GM23338 (cell line): Measurements from ENCODE around the gene FMNL1. TPM values are rescaled to one million over a fixed set of nuclear protein-coding genes. Genes with fewer than 3 reads are reported as not detected.

Source experiments
- ATAC-seq: fragments of 200-7000 bp; cut with Tn5 transposase; 3 replicates; pipeline ENCODE4 v1.9.1; 2020
- DNase-seq: peaks from one replicate; pipeline ENCODE4 v3.0.0-alpha.2; 2015; ENCODE audit warnings: low spot score
- H2AFZ ChIP-seq: fragments of 200-600 bp; sonication (generic); 2 replicates; pipeline ENCODE4 v1.8.0; 2016; ENCODE audit warnings: antibody characterized with exemption, mild to moderate bottlenecking, moderate library complexity
- H3F3A ChIP-seq: fragments of 200-600 bp; sonication (generic); replicated peaks from 2 replicates; pipeline ENCODE4 v1.8.0; 2017; ENCODE audit warnings: antibody characterized with exemption, mixed run types, low read depth
- H3K27ac ChIP-seq: fragments of 200-600 bp; sonication (generic); 2 replicates; pipeline ENCODE4 v1.6.1; 2016; ENCODE audit warnings: low read depth
- H3K27me3 ChIP-seq: fragments of 200-600 bp; sonication (generic); 2 replicates; pipeline ENCODE4 v1.8.0; 2016; ENCODE audit warnings: mild to moderate bottlenecking, mixed run types, moderate library complexity; ENCODE audit not compliant: insufficient read depth
- H3K36me3 ChIP-seq: fragments of 200-600 bp; sonication (generic); 2 replicates; pipeline ENCODE4 v1.8.0; 2016; ENCODE audit warnings: mild to moderate bottlenecking; ENCODE audit not compliant: insufficient read depth
- H3K4me1 ChIP-seq: fragments of 200-600 bp; sonication (generic); 2 replicates; pipeline ENCODE4 v1.8.0; 2016; ENCODE audit warnings: mild to moderate bottlenecking, moderate library complexity; ENCODE audit not compliant: insufficient read depth
- H3K4me2 ChIP-seq: fragments of 200-600 bp; sonication (generic); 2 replicates; pipeline ENCODE4 v1.7.1; 2017; ENCODE audit warnings: mixed run types
- H3K4me3 ChIP-seq: fragments of 200-600 bp; sonication (generic); 2 replicates; pipeline ENCODE4 v1.6.1; 2016; ENCODE audit warnings: mixed run types
- H3K79me2 ChIP-seq: fragments of 200-600 bp; sonication (generic); replicated peaks from 2 replicates; pipeline ENCODE4 v1.8.0; 2017; ENCODE audit warnings: mild to moderate bottlenecking; ENCODE audit not compliant: insufficient read depth
- H3K9me2 ChIP-seq: fragments of 200-600 bp; sonication (generic); 2 replicates; pipeline ENCODE4 v1.8.0; 2017; ENCODE audit not compliant: insufficient read depth
- H4K20me1 ChIP-seq: fragments of 200-600 bp; sonication (generic); replicated peaks from 2 replicates; pipeline ENCODE4 v1.8.0; 2017; ENCODE audit warnings: mild to moderate bottlenecking; ENCODE audit not compliant: insufficient read depth
- H3K27ac Mint-ChIP-seq: 2 replicates; pipeline ENCODE4 v1.8.0; 2020; ENCODE audit warnings: inconsistent platforms, mild to moderate bottlenecking, moderate library complexity, mixed read lengths
- H3K27me3 Mint-ChIP-seq: 3 replicates; pipeline ENCODE4 v1.8.0; 2022; ENCODE audit warnings: low read depth, mild to moderate bottlenecking, moderate library complexity, mixed read lengths, inconsistent platforms; ENCODE audit not compliant: insufficient read depth, poor library complexity
- H3K36me3 Mint-ChIP-seq: 3 replicates; pipeline ENCODE4 v1.8.0; 2021; ENCODE audit warnings: low read depth, mild to moderate bottlenecking, inconsistent platforms, moderate library complexity, mixed read lengths
- H3K4me1 Mint-ChIP-seq: 3 replicates; pipeline ENCODE4 v1.8.0; 2020; ENCODE audit warnings: mild to moderate bottlenecking, inconsistent platforms, mixed read lengths
- H3K4me3 Mint-ChIP-seq: 3 replicates; pipeline ENCODE4 v1.8.0; 2021; ENCODE audit warnings: moderate library complexity, mild to moderate bottlenecking, inconsistent platforms, mixed read lengths
- H3K9me3 Mint-ChIP-seq: 3 replicates; pipeline ENCODE4 v1.8.0; 2020; ENCODE audit warnings: moderate library complexity, mild to moderate bottlenecking, inconsistent platforms, mixed read lengths
- CREB1 ChIP-seq: fragments of 250-450 bp; sonication (Bioruptor Pico); IDR thresholded peaks from 2 replicates; pipeline ENCODE4 v1.5.0; 2020; ENCODE audit warnings: low read depth, mild to moderate bottlenecking, moderate library complexity
- EZH2phosphoT487 ChIP-seq: fragments of 200-600 bp; sonication (generic); IDR thresholded peaks from one replicate; pipeline ENCODE4 v1.8.1; 2018; ENCODE audit warnings: antibody characterized with exemption; ENCODE audit not compliant: unreplicated experiment
- JUNB ChIP-seq: IDR thresholded peaks from one replicate; pipeline ENCODE4 v1.6.1; 2016; ENCODE audit warnings: antibody characterized with exemption; ENCODE audit not compliant: unreplicated experiment
- POLR2AphosphoS5 ChIP-seq: IDR thresholded peaks from 2 replicates; pipeline ENCODE4 v1.6.1; 2016; ENCODE audit warnings: antibody characterized with exemption, low read depth
- ZNF114 ChIP-seq: fragments of 250-450 bp; sonication (Bioruptor Pico); IDR thresholded peaks from 2 replicates; pipeline ENCODE4 v1.5.0; 2020; ENCODE audit warnings: mild to moderate bottlenecking, moderate library complexity
- ZNF331 ChIP-seq: fragments of 250-450 bp; sonication (Bioruptor Pico); IDR thresholded peaks from 2 replicates; pipeline ENCODE4 v1.5.0; 2020; ENCODE audit warnings: low read depth, mild to moderate bottlenecking, moderate library complexity
- polyA plus RNA-seq: library from polyadenylated mRNA; unstranded; fragments of >200 nt; fragmentation: Nextera tagmentation; extraction: Ambion mirVana; gene quantifications from 2 replicates; pipeline ENCODE4 v1.2.1, GENCODE V29; 2016
- total RNA-seq: library from RNA; depleted of rRNA; stranded (reverse); fragments of >200 nt; shearing (Covaris generic); gene quantifications from 2 replicates; pipeline ENCODE4 v1.2.3, GENCODE V29; 2014
- TF ChIP-seq, protein P1 (sequence below): fragments of 250-450 bp; sonication (Bioruptor Pico); IDR thresholded peaks from 2 replicates; pipeline ENCODE4 v1.5.0; 2020; ENCODE audit warnings: mild to moderate bottlenecking, moderate library complexity
- TF ChIP-seq, protein P2 (sequence below): IDR thresholded peaks from 2 replicates; pipeline ENCODE4 v1.6.1; 2016; ENCODE audit warnings: antibody characterized with exemption

The FMNL1 gene
- total and polyA plus RNA-seq, 2 experiments from 2014 or later: 6.6 to 9.3 TPM

DNA sequence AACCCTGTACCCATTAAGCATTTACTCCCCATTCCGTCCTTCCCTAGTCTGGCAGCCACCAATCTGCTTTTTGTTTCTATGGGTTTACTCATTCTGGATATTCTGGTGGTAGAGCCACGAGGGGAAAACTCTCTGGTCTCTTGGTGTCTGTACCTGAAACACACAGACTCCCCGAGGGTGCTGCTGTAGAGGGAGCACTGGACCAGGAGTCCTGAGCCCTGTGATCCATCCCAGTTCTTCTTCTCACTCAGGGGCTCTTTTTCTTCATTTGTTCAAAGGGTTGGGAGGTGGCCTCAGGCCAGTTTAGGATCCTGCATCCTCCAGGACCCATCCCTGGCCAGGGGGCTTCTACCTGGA, 45.9 kb upstream of the FMNL1 start (continued):
- TF ChIP-seq, protein P1, sequence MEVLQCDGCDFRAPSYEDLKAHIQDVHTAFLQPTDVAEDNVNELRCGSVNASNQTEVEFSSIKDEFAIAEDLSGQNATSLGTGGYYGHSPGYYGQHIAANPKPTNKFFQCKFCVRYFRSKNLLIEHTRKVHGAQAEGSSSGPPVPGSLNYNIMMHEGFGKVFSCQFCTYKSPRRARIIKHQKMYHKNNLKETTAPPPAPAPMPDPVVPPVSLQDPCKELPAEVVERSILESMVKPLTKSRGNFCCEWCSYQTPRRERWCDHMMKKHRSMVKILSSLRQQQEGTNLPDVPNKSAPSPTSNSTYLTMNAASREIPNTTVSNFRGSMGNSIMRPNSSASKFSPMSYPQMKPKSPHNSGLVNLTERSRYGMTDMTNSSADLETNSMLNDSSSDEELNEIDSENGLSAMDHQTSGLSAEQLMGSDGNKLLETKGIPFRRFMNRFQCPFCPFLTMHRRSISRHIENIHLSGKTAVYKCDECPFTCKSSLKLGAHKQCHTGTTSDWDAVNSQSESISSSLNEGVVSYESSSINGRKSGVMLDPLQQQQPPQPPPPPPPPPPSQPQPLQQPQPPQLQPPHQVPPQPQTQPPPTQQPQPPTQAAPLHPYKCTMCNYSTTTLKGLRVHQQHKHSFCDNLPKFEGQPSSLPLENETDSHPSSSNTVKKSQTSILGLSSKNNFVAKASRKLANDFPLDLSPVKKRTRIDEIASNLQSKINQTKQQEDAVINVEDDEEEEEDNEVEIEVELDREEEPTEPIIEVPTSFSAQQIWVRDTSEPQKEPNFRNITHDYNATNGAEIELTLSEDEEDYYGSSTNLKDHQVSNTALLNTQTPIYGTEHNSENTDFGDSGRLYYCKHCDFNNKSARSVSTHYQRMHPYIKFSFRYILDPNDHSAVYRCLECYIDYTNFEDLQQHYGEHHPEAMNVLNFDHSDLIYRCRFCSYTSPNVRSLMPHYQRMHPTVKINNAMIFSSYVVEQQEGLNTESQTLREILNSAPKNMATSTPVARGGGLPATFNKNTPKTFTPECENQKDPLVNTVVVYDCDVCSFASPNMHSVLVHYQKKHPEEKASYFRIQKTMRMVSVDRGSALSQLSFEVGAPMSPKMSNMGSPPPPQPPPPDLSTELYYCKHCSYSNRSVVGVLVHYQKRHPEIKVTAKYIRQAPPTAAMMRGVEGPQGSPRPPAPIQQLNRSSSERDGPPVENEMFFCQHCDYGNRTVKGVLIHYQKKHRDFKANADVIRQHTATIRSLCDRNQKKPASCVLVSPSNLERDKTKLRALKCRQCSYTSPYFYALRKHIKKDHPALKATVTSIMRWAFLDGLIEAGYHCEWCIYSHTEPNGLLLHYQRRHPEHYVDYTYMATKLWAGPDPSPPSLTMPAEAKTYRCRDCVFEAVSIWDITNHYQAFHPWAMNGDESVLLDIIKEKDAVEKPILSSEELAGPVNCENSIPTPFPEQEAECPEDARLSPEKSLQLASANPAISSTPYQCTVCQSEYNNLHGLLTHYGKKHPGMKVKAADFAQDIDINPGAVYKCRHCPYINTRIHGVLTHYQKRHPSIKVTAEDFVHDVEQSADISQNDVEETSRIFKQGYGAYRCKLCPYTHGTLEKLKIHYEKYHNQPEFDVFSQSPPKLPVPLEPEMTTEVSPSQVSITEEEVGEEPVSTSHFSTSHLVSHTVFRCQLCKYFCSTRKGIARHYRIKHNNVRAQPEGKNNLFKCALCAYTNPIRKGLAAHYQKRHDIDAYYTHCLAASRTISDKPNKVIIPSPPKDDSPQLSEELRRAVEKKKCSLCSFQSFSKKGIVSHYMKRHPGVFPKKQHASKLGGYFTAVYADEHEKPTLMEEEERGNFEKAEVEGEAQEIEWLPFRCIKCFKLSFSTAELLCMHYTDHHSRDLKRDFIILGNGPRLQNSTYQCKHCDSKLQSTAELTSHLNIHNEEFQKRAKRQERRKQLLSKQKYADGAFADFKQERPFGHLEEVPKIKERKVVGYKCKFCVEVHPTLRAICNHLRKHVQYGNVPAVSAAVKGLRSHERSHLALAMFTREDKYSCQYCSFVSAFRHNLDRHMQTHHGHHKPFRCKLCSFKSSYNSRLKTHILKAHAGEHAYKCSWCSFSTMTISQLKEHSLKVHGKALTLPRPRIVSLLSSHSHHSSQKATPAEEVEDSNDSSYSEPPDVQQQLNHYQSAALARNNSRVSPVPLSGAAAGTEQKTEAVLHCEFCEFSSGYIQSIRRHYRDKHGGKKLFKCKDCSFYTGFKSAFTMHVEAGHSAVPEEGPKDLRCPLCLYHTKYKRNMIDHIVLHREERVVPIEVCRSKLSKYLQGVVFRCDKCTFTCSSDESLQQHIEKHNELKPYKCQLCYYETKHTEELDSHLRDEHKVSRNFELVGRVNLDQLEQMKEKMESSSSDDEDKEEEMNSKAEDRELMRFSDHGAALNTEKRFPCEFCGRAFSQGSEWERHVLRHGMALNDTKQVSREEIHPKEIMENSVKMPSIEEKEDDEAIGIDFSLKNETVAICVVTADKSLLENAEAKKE: no peak
- TF ChIP-seq JUNB: no peak
- no peak for TF ChIP-seq EZH2phosphoT487
- TF ChIP-seq POLR2AphosphoS5: no peak
- no peak for TF ChIP-seq ZNF114 (CRISPR knock-in tag)
- TF ChIP-seq ZNF331 (CRISPR knock-in tag): no peak

DNA sequence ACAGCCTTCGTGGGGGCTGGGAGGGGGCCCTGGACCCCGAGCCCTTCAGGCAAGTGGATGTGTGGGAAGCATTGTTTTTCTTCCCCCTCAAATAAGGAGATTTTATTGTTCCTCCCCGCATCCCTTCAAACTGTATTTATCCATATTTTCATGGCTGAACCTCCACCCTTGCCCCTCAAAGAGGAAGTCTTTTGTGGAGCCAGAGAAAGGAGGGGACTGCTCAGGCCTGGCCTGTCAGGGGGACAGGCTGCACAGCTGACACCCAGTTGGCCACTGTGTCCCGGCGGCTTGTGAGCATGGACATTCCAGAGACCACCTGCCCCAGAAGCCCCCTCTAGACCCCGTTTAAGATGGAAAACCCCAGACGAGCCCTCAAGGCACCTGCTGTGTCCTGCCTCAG, 44.1 kb upstream of the FMNL1 start:
- Histone ChIP-seq H3K9me2 (no peaks in the 10 kb centered on the region), H3K4me1 (peaks cover 12% of the 10 kb centered on the region), H3K27me3 (no peaks in the 10 kb centered on the region), H4K20me1 (no peaks in the 10 kb centered on the region), H3K4me2 (no peak overlapping the region), H2AFZ (no peak overlapping the region), H3K4me3 (no peak overlapping the region), H3K79me2 (no peaks in the 10 kb centered on the region), H3K27ac (no peak overlapping the region), H3F3A (no peaks in the 10 kb centered on the region), H3K36me3 (no peaks in the 10 kb centered on the region)
- DNase-seq (no peak), ATAC-seq (no peak)
- Mint-ChIP-seq H3K9me3 (peaks cover 2% of the 10 kb centered on the region; the same call in 1 of the 3 replicates), H3K4me3 (no peak overlapping the region), H3K36me3 (no peaks in the 10 kb centered on the region), H3K27ac (no peak overlapping the region), H3K4me1 (peaks cover 9% of the 10 kb centered on the region), H3K27me3 (peaks cover 17% of the 10 kb centered on the region)
- TF ChIP-seq CREB1 (CRISPR knock-in tag): no peak
- TF ChIP-seq, protein P2, sequence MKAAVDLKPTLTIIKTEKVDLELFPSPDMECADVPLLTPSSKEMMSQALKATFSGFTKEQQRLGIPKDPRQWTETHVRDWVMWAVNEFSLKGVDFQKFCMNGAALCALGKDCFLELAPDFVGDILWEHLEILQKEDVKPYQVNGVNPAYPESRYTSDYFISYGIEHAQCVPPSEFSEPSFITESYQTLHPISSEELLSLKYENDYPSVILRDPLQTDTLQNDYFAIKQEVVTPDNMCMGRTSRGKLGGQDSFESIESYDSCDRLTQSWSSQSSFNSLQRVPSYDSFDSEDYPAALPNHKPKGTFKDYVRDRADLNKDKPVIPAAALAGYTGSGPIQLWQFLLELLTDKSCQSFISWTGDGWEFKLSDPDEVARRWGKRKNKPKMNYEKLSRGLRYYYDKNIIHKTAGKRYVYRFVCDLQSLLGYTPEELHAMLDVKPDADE: no peak
- no peak for TF ChIP-seq JUNB
- no peak for TF ChIP-seq POLR2AphosphoS5
- no peak for TF ChIP-seq ZNF114 (CRISPR knock-in tag)
- no peak for TF ChIP-seq EZH2phosphoT487
